Panc1 (cell line): ENCODE results near the gene MAPK13.

Experiments used
- CTCF ChIP-seq: fragments of 450-650 bp; IDR thresholded peaks from 2 replicates; pipeline ENCODE4 v1.5.1; 2017; ENCODE audit warnings: mild to moderate bottlenecking
- POLR2AphosphoS5 ChIP-seq: IDR thresholded peaks from 2 replicates; pipeline ENCODE4 v1.6.1; 2012; ENCODE audit warnings: mild to moderate bottlenecking, low read depth, low read length, moderate library complexity
- SIN3A ChIP-seq: IDR thresholded peaks from 2 replicates; pipeline ENCODE4 v1.6.1; 2012; ENCODE audit warnings: low read depth, mild to moderate bottlenecking, low read length, moderate library complexity, borderline replicate concordance; ENCODE audit not compliant: insufficient read depth
- TCF7L2 ChIP-seq: IDR thresholded peaks from 2 replicates; pipeline ENCODE4 v1.6.1; 2011; ENCODE audit warnings: mild to moderate bottlenecking, low read depth, low read length, inconsistent platforms

- TF ChIP-seq TCF7L2 (0 out of 2 replicates have a peak, but pooled peaks have one; percentile 27), CTCF (no peak), SIN3A (no peak), POLR2AphosphoS5 (no peak)
Measured at GRCh38 chr6:36118550-36119107, 11.7 kb upstream of the MAPK13 start.
